ENCODE data around the gene RAB21. TPM values are rescaled to one million over a fixed set of nuclear protein-coding genes. Genes with fewer than 3 reads are reported as not detected.

RAB21 gene
- total and polyA plus RNA-seq, 2 donors (not counting 1 experiment from before 2014, with no cell fraction given) = 11.4 to 27.4 TPM

DNA sequence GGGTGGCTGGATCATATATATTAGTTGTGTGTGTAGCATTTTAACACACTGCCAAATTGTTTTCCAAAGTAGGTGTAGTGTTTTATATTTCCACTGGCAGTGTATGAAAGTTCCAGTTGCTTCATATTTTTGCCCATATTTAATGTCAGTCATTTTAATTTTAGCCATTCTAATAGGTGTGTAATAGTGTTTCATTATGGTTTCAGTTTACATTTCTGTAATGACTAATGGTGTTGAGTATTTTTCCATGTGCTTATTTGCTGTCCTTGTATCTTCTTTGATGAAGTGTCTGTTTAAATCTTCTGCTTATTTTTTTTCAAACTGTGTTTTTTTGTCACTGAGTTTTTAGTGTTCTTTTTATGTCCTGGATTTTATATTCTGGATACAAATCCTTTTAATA lies 93.5 kb downstream of the RAB21 start:
- Histone ChIP-seq H3K9me3 (ENCODE audit: control insufficient read depth, insufficient read depth, low read depth, low read length) (no peaks in the 10 kb centered on the region), H3K27ac (ENCODE audit: insufficient read depth, low read length) (no peak overlapping the region), H4K20me1 (ENCODE audit: control insufficient read depth, extremely low read depth, insufficient read depth, low read length) (no peaks in the 10 kb centered on the region), H3K9ac (ENCODE audit: insufficient read depth, low read length) (no peak overlapping the region), H3K4me3 (replicated peaks in 1 of 4; ENCODE audit: control extremely low read depth in 1 of 4, insufficient read depth in 1 of 4, low read depth in 3 of 4, low read length in 4 of 4) (no peak overlapping the region), H3K4me1 (ENCODE audit: control insufficient read depth, extremely low read depth, insufficient read depth, low read length) (no peaks in the 10 kb centered on the region), H3K36me3 (ENCODE audit: control insufficient read depth, insufficient read depth, low read length) (no peaks in the 10 kb centered on the region), H2AFZ (ENCODE audit: low read length) (no peak overlapping the region), H3K27me3 (ENCODE audit: control insufficient read depth, insufficient read depth, low read length) (no peaks in the 10 kb centered on the region), H3K4me2 (ENCODE audit: extremely low read depth, insufficient read depth, low read length) (peak overlapping the region; percentile 19), H3K79me2 (ENCODE audit: control insufficient read depth, insufficient read depth, low read length) (peaks cover 67% of the 10 kb centered on the region)
- TF ChIP-seq EZH2 (IDR thresholded peaks at IDR 0.05; ENCODE audit: low read length, missing control alignments) = no peak
- TF ChIP-seq, protein P1, sequence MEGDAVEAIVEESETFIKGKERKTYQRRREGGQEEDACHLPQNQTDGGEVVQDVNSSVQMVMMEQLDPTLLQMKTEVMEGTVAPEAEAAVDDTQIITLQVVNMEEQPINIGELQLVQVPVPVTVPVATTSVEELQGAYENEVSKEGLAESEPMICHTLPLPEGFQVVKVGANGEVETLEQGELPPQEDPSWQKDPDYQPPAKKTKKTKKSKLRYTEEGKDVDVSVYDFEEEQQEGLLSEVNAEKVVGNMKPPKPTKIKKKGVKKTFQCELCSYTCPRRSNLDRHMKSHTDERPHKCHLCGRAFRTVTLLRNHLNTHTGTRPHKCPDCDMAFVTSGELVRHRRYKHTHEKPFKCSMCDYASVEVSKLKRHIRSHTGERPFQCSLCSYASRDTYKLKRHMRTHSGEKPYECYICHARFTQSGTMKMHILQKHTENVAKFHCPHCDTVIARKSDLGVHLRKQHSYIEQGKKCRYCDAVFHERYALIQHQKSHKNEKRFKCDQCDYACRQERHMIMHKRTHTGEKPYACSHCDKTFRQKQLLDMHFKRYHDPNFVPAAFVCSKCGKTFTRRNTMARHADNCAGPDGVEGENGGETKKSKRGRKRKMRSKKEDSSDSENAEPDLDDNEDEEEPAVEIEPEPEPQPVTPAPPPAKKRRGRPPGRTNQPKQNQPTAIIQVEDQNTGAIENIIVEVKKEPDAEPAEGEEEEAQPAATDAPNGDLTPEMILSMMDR (conservative IDR thresholded peaks at IDR 0.05 in 1 of 2, IDR thresholded peaks at IDR 0.05 in 1 of 2; ENCODE audit: low read depth in 1 of 2, low read length in 2 of 2) = no peak
- no peak for DNase-seq (ENCODE audit: low read depth in 2 of 2)

DNA sequence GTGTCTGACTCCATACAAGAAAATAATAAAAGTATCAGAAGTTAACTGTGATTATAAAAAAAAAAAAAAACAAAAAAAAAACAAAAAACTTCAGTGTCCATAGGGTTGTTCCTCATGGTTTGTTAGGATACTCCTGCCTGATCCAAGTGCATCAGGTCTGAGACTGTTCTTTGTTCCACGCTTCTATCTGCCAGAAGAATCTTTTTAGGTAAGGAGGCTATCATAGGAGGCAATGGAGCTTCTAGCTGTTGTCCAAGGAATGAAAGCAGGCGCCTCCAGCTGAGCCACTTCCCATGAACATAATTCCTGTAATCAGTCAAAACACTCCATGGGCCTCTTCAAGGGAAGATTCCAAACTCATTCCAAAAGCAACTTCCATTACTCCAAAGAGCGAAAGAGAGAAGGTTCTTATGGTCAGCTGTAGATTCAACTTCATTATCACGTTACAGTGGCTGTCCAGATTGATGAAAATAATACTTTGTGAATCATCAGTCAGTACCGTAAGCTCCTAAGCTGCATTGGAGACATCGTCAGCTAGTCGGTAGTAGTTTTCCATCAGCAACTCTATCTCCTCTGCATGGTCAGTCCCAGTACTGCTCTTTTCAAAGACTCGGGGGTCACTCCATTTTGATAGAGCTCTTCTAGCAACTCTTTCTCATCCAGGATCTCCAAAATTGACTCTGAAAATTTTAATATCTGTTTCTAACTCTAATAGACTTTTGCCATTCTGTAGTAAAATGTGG lies 94.6 kb downstream of the RAB21 start:
- no peaks in the 10 kb centered on the region for H4K20me1 ChIP-seq (ENCODE audit: control insufficient read depth, extremely low read depth, insufficient read depth, low read length)
- no peak overlapping the region for H3K9ac ChIP-seq (ENCODE audit: insufficient read depth, low read length)
- H3K9me3 ChIP-seq (ENCODE audit: control insufficient read depth, insufficient read depth, low read depth, low read length) = no peaks in the 10 kb centered on the region
- no peak overlapping the region for H3K4me3 ChIP-seq (replicated peaks in 1 of 4; ENCODE audit: control extremely low read depth in 1 of 4, insufficient read depth in 1 of 4, low read depth in 3 of 4, low read length in 4 of 4)
- H3K27me3 ChIP-seq (ENCODE audit: control insufficient read depth, insufficient read depth, low read length) = no peaks in the 10 kb centered on the region
- peaks cover 57% of the 10 kb centered on the region for H3K79me2 ChIP-seq (ENCODE audit: control insufficient read depth, insufficient read depth, low read length)
- no peak for DNase-seq (ENCODE audit: low read depth in 2 of 2)
- no peaks in the 10 kb centered on the region for H3K4me1 ChIP-seq (ENCODE audit: control insufficient read depth, extremely low read depth, insufficient read depth, low read length)
- no peak overlapping the region for H3K4me2 ChIP-seq (ENCODE audit: extremely low read depth, insufficient read depth, low read length)
- H3K36me3 ChIP-seq (ENCODE audit: control insufficient read depth, insufficient read depth, low read length) = no peaks in the 10 kb centered on the region
- no peak for TF ChIP-seq EZH2 (IDR thresholded peaks at IDR 0.05; ENCODE audit: low read length, missing control alignments)
- TF ChIP-seq, protein P1 (conservative IDR thresholded peaks at IDR 0.05 in 1 of 2, IDR thresholded peaks at IDR 0.05 in 1 of 2; ENCODE audit: low read depth in 1 of 2, low read length in 2 of 2) = no peak
- no peak overlapping the region for H3K27ac ChIP-seq (ENCODE audit: insufficient read depth, low read length)
- H2AFZ ChIP-seq (ENCODE audit: low read length) = no peak overlapping the region

Other genes starting within 250 kb of the RAB21 start
- 21.8 and 30.7 TPM in 2 replicates for gene ZFC3H1, start 91.0 kb upstream of the RAB21 start, total RNA-seq
- 23.2 and 33.1 TPM in 2 replicates for gene ZFC3H1, start 91.0 kb upstream of the RAB21 start, polyA plus RNA-seq
- gene THAP2, start 90.6 kb upstream of the RAB21 start, total RNA-seq = 5.6 and 6.9 TPM in 2 replicates
- gene THAP2, start 90.6 kb upstream of the RAB21 start, polyA plus RNA-seq = 1.5 and 2.3 TPM in 2 replicates
- gene TMEM19, start 68.8 kb upstream of the RAB21 start, total RNA-seq = 21.6 and 25.1 TPM in 2 replicates
- gene TMEM19, start 68.8 kb upstream of the RAB21 start, polyA plus RNA-seq = 19.6 and 30.5 TPM in 2 replicates
- 28.8 and 31.4 TPM in 2 replicates for gene TBC1D15, start 84.9 kb downstream of the RAB21 start, total RNA-seq
- gene TBC1D15, start 84.9 kb downstream of the RAB21 start, polyA plus RNA-seq = 40.4 and 45.2 TPM in 2 replicates
- gene TPH2, start 184.0 kb downstream of the RAB21 start, total RNA-seq = not detected in 2 replicates
- 0.03 TPM in 1 of 2 replicates, not detected in the other for gene TPH2, start 184.0 kb downstream of the RAB21 start, polyA plus RNA-seq

Measured in fibroblast of lung (primary cell).